Stimulated activated CD8-positive, alpha-beta memory T cell treated with anti-CD3 and anti-CD28 coated beads, Interleukin-12 subunit alpha, Interleukin-12 subunit beta, amount 100 ng/mL, for 24 hours (primary cell): Measurements from ENCODE around the gene RAC3.

ENCODE experiments used
- DNase-seq: peaks from one replicate; pipeline ENCODE4 v3.0.0-alpha.2; 2020; ENCODE audit errors: extremely low read depth

RAC3 gene

DNA sequence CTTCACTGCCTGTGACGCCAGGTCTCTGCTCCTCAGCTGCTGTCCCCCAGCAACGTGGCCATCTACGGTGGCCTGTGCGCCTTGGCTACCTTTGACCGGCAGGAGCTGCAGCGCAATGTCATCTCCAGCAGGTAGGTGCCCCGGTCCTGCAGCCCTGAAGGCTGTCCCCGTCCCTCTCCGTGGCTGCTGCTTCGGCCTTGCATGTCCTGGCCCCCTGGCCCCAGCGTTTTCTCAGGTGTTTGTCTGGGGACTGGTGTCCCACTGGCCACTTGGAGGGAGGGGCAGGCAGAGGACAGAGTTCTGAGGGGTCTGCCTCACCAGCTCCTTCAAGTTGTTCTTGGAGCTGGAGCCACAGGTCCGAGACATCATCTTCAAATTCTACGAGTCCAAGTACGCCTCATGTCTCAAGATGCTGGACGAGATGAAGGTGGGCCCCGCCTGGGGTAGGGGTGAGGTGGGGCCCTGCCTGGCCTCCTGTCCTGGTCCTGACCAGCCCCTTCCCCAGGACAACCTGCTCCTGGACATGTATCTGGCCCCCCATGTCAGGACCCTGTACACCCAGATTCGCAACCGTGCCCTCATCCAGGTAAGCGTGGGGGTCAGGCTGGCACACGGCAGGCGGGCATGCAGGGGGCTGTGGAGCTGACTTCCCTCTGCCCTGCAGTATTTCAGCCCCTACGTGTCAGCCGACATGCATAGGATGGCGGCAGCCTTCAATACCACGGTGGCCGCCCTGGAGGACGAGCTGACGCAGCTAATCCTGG lies 24.7 kb downstream of the RAC3 start:
- DNase-seq = no peak

DNA sequence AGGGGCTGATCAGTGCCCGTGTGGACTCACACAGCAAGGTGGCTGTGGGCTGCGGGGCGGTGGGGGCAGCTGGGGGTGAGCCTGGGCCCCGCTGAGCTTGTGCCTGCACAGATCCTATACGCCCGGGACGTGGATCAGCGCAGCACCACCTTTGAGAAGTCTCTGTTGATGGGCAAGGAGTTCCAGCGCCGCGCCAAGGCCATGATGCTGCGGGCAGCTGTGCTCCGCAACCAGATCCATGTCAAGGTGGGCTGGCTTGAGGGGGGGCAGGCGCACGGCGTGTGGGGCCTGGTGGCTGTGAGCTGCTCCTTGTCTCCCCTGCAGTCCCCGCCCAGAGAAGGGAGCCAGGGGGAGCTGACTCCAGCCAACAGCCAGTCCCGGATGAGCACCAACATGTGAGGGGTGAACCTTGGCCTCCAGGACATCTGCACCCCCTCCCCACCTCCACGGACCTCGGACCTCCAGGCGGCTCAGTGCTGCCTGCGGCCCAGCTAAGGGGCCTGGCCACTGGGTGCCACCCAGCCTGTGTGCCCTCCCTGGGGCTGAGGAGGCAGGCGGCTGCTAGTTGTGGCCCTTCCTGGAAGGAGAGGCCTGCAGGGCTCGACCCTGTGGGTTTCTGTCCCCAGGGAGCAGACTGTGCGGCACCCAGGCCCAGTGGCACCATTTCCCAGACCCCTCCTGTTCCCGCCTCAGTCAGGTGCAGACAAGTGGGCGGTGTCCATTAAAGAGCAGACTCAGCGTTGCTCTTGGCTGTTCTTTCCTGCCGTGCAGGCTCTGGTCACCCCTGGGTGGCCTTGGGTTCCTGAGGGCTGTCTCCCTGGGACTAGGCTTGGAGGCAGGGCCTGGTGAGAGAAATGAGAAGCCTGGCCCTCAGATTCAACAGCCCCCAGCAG lies 25.5 kb downstream of the RAC3 start:
- no peak for DNase-seq

DNA sequence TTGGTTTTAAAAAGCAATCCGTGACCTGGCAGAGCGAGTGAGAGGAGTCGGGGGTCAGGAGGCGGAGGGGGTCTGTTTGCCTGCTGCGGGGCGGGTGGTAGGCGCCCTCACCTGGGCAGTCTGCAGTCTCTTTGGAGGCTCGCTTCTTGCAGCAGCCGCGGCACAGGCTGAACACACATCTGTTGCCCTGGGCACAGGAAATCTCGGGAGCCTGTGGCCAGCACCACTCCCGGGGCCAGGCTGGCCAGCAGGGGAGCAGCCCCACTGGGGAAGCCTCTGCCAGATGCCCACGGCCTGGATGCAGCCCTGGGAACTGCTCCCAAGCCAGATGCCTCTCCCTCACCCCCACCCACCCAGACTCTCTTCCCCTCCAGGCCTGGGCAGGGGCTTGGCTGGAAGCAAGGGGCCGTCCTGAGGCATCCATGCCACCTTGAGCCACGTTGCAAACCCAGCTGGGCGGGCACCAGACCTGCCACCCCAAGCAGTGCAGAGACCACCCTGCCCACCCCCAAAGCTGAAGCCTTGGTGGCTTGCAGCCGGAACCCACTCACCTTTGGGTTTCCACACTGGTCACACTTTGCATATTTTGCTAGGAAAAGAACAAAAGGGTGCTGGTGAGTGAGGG lies 26.9 kb downstream of the RAC3 start:
- DNase-seq = no peak

DNA sequence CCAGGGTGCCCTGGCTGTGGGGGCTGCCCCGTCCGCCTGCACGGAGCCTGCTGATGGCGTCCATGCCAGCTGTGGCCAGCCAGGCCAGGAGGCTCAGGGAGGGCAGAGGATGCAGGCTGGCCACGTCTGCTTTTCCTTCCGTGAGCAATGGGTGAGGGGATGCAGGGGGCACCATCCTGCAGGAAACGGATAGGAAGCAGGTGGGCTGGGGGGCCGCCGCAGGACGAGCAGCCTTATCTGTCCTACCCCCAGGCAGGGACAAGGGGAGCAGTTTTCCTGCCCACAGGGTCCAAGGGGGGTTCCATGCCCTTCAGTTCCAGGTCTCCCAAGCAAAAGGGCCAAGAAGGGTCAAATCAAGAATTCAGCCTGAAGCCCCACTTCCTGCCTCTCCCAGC lies 27.4 kb downstream of the RAC3 start:
- DNase-seq = no peak

DNA sequence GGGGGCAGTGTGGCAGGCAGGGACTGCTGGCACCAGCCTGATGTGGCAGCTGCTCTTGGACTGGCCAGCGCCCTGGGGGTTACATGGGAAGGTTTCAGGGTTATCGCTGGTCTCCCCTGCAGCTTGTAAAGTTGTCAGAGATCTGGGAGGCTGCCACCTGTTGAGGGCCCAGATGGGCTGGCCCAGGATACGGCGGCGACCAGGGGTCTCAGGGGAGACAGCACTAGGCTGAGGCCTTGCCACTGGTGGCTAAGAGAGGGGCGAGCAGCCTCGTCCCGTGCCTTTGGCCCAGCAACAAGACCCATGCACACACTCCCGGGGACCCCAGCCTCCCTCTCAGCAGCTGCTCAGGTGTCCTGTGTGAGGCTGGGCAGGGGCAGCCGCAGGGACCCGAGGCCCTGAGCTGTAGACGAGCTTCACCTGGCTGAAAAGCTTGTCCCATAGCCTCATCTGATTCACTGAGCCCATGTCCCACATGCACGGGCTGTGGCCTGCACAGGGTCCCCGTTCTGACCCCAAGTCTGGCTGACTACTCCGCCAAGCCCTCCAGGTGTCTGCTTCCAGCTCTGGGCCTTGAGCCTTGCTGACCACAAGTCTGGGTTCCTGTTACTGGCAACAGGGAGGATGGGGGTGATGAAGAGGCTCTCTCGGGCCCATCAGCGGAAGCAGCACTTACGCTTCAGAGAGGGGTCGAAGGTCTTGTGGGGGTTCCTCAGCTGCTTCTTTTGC lies 28.0 kb downstream of the RAC3 start:
- DNase-seq = no peak

DNA sequence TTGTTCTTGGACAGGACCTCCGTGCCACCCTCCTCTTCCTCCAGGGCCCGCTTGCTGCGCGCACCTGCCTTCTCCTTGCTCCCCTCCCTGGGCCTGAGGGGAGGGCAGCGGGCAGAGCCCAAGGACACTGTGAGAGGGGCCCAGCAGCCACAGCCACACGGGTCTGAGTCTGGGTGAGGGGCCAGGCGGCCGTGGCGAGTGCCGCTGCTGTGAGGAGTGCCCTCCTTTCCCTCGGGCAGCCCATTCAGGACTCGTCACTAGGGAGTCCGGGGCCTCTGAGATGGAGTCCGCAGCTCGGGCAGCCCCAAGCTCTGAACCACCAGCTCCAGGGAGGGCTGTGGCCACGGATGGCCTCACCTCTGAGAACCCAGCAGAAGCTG lies 28.5 kb downstream of the RAC3 start:
- DNase-seq = no peak

DNA sequence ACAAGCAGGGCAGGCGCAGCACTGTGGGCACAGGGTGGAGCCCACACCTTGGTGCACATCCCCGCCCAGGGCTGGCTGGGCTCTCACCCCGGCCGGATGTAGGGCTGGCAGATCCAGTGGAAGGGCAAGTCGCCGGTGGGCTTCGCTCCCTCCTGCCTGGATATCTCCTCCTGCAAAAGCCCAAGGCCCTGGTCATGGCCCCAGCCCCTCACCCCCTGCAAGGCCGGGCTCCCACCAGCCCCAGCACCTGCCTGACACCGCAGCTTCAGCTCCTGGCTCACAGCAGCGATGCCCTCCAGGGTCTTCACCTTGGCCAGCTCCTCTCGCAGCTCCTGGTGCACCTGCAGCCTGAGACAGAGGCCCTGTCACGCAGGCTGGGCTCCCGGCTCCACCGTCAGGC lies 29.1 kb downstream of the RAC3 start:
- DNase-seq = no peak

DNA sequence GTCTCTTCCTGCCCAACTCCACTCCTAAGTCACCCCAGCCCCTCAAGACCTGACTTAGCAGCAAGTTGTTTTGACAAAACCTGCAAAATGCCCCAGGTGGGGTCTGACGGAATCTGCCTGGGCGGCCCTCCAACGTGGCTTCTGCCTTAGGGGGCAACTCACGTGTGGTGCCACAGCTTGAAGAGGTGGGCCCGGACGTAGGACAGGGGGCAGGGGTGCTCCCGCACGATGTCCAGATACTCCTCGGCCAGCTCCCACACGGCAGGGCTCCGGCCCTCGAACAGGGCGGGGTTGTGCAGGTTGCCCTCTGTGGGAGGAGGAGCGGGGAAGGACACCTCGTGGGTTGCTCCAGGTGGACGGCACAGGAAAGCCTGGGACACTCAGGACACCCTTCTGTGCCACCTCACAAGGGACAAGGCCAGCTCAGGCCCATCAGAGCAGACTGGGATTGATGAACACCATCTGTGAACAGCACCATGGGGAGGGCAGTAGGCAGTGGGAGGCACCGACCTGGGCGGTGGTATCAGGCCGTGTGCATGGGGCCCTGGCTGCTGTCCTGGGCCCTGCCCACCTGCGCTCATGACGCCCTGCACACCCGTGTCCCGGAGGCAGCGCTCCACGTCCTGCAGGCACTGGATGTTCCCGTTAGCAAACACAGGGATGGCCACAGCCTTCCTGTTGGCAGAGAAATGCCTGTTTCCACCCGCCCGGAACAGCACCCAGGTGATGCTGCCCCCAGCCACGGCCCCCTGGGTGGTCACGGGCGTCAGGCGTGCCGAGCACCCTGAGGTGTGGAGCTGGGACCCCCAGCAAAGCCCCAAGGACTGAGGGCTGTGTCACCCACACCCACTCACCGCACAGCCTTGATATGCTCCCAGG lies 29.8 kb downstream of the RAC3 start:
- no peak for DNase-seq

DNA sequence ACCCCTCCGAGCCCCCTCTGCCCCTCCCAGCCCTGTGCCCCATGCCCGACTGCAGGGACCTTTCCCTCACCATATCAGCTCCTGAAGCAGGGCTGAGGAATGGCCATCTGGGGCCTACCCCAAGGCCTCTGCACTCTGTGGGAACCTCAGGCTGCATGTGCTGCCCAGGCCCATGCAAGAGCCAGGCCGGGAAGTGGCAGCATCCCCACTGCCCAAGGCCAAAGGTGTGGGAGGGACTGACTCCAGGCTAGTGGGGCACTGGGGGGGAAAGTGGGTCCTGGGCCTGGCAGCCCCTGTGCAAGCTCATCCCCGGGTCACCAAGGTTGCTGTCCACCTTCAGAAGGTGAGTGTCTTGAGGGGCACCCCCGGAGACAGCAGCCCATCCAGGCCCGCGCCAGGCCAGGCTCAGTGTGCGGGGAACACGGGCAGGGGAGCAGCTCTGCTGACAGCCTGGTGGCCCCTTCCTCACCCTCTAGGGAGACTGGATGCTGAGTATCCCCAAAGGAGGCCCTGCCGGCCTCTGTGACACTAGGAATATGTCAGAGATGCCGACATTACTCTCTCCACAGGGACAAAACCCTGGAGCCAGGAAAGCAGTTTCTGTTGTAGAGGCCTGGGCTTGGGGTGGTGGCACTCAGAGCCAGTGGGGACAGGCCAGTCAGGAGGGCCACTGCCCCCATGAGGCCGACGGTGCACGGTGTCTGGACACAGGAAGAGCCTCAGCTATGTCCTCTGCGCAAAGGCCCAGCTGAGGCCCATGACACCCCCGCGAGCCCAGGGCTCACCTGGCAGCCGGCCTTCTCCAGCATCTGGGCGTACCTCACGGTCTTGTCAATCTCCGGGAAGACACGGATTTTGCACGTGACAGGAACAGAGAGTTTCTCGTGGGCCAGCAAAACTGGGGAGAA lies 30.9 kb downstream of the RAC3 start:
- DNase-seq = no peak

DNA sequence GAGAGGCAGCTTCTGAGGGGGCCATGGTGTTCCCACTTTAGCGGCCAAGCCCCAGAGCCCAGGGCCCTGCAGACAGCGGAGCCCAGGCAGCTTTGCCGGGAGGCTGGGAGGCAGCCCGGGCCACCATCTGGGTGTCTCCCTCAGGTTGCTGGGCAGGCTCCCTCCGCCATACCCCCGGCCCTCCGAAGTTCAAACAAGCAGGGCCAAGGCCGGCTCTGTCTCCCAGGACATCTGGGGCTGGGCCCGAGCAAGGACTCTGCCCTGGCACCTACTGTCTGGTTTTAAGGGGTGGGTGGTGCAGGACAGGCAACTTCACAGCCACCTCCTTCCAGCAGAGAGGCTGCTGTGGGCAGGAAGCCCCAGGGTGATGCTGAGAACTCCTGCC lies 31.5 kb downstream of the RAC3 start:
- no peak for DNase-seq

DNA sequence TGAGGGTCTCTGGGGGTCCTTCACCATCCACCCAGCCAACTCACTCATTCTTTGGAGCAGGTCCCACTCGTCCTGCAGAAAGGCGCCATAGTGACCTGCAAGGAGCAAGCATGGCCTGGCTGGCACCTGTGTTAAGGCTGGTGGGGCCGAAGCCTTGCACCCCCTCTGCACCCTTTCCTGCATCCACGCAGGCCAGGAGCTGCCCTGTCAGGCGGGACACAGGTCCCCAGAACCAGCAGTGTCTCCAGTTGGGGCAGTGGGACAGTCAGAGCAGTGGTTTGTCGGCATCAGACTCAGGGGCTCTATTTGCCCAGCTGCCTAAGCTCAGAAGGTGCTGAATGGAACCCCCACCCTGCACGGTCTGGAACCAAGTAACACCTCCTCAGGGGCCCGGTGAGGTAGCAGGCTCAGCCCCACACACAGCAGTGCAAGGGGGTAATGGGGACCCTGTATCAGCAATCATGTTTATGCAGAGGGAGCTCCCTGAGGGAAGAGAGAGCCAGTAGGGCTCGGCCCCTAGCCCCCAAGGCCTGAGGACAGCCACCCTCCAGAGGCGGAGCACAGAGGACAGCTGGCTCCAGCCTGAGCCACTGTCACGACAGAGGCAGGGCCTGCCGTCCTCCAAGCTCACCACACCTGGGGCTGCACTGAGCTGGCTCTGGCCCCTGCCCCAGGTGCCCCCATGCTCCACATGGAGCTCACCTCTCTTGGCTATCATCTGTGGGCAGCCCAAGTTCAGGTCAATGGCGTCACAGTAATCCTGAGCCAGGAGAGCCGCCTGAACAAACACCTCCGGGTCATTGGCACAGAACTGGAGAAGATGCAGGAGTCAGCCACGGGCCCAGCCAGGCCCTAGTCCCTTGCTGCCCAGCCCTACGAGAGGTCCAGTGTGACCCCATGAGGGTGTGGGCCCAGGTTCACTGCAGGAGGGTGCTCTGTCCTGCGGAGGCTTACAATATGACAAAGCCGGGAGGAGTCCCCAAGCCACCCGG lies 32.2 kb downstream of the RAC3 start:
- no peak for DNase-seq

DNA sequence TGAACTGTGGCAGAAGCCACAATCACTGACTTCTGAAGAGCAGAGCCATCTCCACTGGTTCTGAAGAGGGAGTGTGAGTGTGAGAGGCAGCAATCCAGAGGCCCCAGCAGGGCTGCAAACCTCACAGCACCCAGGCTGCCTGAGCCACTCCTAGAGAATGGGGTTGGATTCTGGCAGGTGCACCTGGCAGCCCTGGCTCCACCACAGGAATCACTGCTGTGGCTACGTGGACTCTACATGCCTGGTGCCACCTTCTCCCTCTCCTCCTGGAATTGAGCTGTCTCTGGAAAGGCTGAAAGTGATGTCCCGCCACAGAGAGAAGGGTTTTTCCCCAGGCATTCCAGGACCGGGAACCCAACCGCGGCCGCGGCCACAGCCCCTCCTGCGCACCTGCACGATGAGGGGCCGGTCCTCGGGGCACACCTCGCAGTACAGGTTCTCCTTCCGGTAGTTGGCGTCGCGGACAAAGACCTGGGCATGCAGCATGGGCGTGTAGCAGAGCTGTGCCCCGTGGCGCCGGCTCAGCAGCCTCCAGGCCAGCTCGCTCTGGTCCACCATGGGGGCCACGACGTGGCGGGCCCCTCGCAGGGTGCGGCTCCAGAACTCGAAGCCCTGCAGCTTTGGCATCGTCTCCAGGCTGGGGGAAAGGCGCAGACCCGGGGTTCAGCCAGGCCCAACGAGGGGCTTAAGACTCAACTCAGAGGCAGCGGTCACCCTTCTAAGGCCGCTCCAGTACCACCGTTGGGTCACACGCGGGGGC lies 33.1 kb downstream of the RAC3 start:
- DNase-seq = no peak

DNA sequence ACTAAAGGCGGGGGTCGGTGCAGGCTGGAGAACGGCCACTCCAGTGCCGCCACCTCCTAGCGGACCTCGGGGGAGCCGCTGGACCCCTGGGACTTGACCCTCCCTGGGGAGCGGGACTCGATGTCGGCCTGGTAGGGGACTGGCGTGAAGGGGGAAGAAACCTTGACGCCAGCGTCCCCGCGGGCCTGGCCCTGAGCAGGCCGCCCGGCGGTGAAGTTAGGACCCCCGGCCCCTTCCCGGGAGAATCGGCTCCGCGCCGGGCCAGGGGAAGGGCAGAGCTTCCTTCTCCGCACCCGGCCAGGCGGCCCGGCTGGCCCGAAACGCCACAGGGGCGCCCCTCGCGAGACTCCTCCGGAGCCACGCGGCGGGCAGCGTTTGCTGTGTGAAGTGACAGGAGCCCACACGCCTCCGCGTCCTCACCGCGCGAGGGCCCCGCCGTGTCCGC lies 33.7 kb downstream of the RAC3 start:
- no peak for DNase-seq

DNA sequence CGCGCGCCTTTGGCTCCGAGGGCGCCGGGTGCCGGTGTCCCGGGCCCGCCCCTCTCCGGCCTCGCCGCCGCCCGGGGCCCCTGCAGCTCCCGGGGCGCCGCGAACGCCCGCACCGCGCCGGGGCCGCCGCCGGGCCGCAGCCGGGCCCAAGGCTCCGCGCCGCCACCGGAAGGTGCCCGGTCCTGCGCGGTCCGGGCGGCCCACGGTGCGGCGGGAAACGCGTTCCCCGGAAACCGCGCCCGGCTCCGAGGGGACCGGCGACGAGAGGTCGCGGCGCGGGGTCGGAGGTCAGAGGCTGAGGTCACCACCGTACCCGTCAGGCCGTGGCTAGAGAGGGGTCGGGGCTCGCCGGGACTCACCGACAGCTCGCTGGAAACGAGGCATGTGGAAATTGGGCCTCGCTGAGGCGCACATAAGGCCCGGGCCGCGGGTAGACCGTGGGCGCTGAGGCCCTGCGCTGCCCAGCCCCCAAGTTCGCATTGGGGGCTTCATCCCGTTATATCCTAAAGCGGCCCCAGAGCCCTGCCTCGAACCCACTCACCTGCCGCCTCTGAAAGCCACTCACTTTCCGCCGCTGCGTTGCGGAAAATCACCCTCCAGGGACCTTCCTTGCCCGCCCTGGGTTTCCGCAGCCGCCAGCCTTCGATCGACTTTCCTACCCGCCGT lies 34.3 kb downstream of the RAC3 start, which contains the start of gene DUS1L:
Gene DUS1L (minus strand): TSS at position 167 of the 666 bp plus-strand sequence. CDS start 745 bp downstream, outside the sequence.
- peak; percentile 45 for DNase-seq

DNA sequence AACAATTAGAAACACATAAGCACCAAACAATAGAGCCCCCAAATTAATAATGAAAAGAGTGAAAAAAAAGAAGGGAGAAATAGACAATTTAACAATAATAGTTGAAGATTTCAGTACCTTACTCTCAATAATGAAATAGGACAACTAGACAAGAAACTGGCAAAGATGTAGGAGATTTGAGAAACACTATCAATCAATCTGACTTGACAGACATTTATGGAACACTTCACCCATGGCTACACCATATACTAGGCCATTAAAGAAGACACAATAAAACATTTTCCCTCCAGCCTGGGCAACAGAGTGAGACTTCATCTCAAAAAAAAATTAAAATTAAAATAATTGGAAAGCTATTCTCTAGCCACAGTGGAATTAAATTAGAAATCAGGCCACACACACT lies 39.1 kb downstream of the RAC3 start:
- DNase-seq = no peak

DNA sequence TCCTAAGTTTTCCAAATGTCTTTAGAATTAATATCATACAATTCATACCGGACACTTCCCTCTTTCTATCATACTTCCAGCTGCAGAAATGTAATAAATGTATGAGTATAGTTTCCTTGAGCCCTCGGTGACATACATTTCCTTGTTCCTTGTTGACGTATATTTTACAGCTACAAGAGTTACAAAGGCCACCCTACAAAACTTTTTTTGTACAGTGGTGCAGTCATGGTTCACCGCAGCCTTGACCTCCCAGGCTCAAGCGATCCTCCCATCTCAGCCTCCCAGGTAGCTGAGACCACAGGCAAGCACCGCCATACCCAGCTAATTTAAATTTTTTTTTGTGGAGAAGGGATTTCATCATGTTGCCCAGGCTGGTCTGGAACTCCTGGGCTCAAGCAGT lies 41.3 kb downstream of the RAC3 start:
- no peak for DNase-seq

DNA sequence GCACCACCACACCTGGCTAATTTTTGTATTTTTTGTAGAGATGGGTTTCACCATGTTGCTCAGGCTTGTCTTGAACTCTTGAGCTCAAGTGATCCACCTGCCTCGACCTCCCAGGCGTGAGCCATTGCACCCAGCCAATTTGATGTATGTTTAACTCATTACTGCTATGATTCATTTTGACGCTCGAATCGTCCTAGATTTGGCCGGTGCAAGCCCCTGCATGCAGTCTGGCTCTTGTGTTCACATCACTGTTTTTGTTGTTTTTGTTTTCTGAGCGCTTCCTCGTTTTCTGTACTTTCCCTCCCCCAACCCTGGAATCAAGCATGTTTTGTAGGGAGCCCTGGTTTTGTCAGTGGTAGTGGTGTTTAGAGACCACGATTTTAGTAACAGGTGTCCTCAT lies 42.0 kb downstream of the RAC3 start:
- no peak for DNase-seq
